Peyer's patch (tissue), 4 donors: ENCODE measurements around the gene CFAP54. TPM values are rescaled to one million over a fixed set of nuclear protein-coding genes. Genes with fewer than 3 reads are reported as not detected.

Experiments used
- DNase-seq, 3 donors: peaks; one replicate each; pipeline ENCODE4 v3.0.0-alpha.2; 2017 to 2019
- H3K27ac ChIP-seq, 4 donors: fragments of 200-600 bp; sonication (generic); one replicate each; pipeline ENCODE4 v1.5.1; 2016 to 2019
- H3K27me3 ChIP-seq, 2 donors: fragments of 200-600 bp; sonication (generic); one replicate each; pipeline ENCODE4 v1.5.1; 2019
- H3K36me3 ChIP-seq, 3 donors: fragments of 200-600 bp; sonication (generic); one replicate each; pipeline ENCODE4 v1.5.1; 2016 to 2019
- H3K4me1 ChIP-seq, 4 donors: fragments of 200-600 bp; sonication (generic); one replicate each; pipeline ENCODE4 v1.5.1; 2016 to 2019
- H3K4me3 ChIP-seq, 4 donors: fragments of 200-600 bp; sonication (generic); 1 replicate in 3 of 4; 2 replicates in 1 of 4; pipeline ENCODE4 v1.5.1; 2016 to 2019; ENCODE audit warnings: mild to moderate bottlenecking in 1 of 4
- H3K9me3 ChIP-seq, 4 donors: fragments of 200-600 bp; sonication (generic); one replicate each; pipeline ENCODE4 v1.5.1; 2016 to 2019; ENCODE audit warnings: mild to moderate bottlenecking in 1 of 4
- CTCF ChIP-seq, 6 experiments: fragments of 450-650 bp in 4 of 6; fragments of 200-600 bp in 2 of 6; sonication (generic) in 1 of 6; IDR thresholded peaks; one replicate each; pipeline ENCODE4 v1.5.1; 2017 to 2019; ENCODE audit warnings: antibody characterized with exemption in 6 of 6, mild to moderate bottlenecking in 3 of 6, moderate library complexity in 1 of 6
- POLR2A ChIP-seq, 2 donors: fragments of 450-650 bp; IDR thresholded peaks; one replicate each; pipeline ENCODE4 v1.5.1; 2017; ENCODE audit warnings: antibody characterized with exemption in 2 of 2, mild to moderate bottlenecking in 2 of 2, moderate library complexity in 2 of 2
- total RNA-seq, 4 donors: library from RNA; depleted of rRNA; stranded (reverse); fragments of >200 nt; gene quantifications; one replicate each; pipeline ENCODE4 v1.1.0, GENCODE V29; 2016

CFAP54 gene
- total RNA-seq, 4 donors from 2014 or later = 0.80 to 2.7 (median 0.83) TPM; not detected in 1

GRCh38 chr12:96807741-96808140 lies 318.4 kb downstream of the CFAP54 start:
- Histone ChIP-seq H3K4me1 (no peaks in the 10 kb centered on the region), H3K9me3 (no peaks in the 10 kb centered on the region), H3K27me3 (no peaks in the 10 kb centered on the region), H3K27ac (no peak overlapping the region), H3K36me3 (no peaks in the 10 kb centered on the region), H3K4me3 (no peak overlapping the region)
- DNase-seq = no peak
- TF ChIP-seq CTCF (IDR thresholded peaks at IDR 0.05) (no peak), POLR2A (IDR thresholded peaks at IDR 0.05) (no peak)

GRCh38 chr12:96808587-96808986 lies 319.2 kb downstream of the CFAP54 start:
- Histone ChIP-seq H3K4me3 (no peak overlapping the region), H3K9me3 (no peaks in the 10 kb centered on the region), H3K27me3 (no peaks in the 10 kb centered on the region), H3K27ac (no peak overlapping the region), H3K4me1 (no peaks in the 10 kb centered on the region), H3K36me3 (no peaks in the 10 kb centered on the region)
- TF ChIP-seq CTCF (IDR thresholded peaks at IDR 0.05) = no peak
- TF ChIP-seq POLR2A (IDR thresholded peaks at IDR 0.05) = no peak
- DNase-seq = no peak

GRCh38 chr12:96809522-96809921 lies 320.1 kb downstream of the CFAP54 start:
- DNase-seq = no peak
- H3K27ac ChIP-seq = no peak overlapping the region
- H3K9me3 ChIP-seq = no peaks in the 10 kb centered on the region
- TF ChIP-seq POLR2A (IDR thresholded peaks at IDR 0.05) (no peak), CTCF (IDR thresholded peaks at IDR 0.05) (no peak)
- no peaks in the 10 kb centered on the region for H3K36me3 ChIP-seq
- no peak overlapping the region for H3K4me3 ChIP-seq
- no peaks in the 10 kb centered on the region for H3K4me1 ChIP-seq
- no peaks in the 10 kb centered on the region for H3K27me3 ChIP-seq

- Histone ChIP-seq H3K4me1 (no peaks in the 10 kb centered on the region), H3K9me3 (no peaks in the 10 kb centered on the region), H3K27ac (no peak overlapping the region), H3K36me3 (no peaks in the 10 kb centered on the region), H3K4me3 (no peak overlapping the region), H3K27me3 (no peaks in the 10 kb centered on the region)
- no peak for DNase-seq
- TF ChIP-seq POLR2A (IDR thresholded peaks at IDR 0.05) = no peak
- no peak for TF ChIP-seq CTCF (IDR thresholded peaks at IDR 0.05)
These were observed 320.7 kb downstream of the CFAP54 start for GRCh38 chr12:96810057-96810456.

- H3K27ac ChIP-seq = no peak overlapping the region
- H3K4me3 ChIP-seq = no peak overlapping the region
- DNase-seq = no peak
- TF ChIP-seq CTCF (IDR thresholded peaks at IDR 0.05) (no peak), POLR2A (IDR thresholded peaks at IDR 0.05) (no peak)
- H3K9me3 ChIP-seq = no peaks in the 10 kb centered on the region
- no peaks in the 10 kb centered on the region for H3K27me3 ChIP-seq
- no peaks in the 10 kb centered on the region for H3K4me1 ChIP-seq
- no peaks in the 10 kb centered on the region for H3K36me3 ChIP-seq
These were observed 321.1 kb downstream of the CFAP54 start for GRCh38 chr12:96810477-96810876.

GRCh38 chr12:96811083-96811482 lies 321.7 kb downstream of the CFAP54 start:
- Histone ChIP-seq H3K36me3 (no peaks in the 10 kb centered on the region), H3K4me3 (no peak overlapping the region), H3K27ac (no peak overlapping the region), H3K4me1 (no peaks in the 10 kb centered on the region), H3K27me3 (no peaks in the 10 kb centered on the region), H3K9me3 (no peaks in the 10 kb centered on the region)
- TF ChIP-seq CTCF (IDR thresholded peaks at IDR 0.05) (no peak), POLR2A (IDR thresholded peaks at IDR 0.05) (no peak)
- DNase-seq = no peak
